ENCODE data around the gene FAM90A26.
"Not testable (repeated sequence)": the region's sequence is repeated elsewhere in the genome, so short reads cannot be mapped to it uniquely, and the experiment has no call there.

DNA sequence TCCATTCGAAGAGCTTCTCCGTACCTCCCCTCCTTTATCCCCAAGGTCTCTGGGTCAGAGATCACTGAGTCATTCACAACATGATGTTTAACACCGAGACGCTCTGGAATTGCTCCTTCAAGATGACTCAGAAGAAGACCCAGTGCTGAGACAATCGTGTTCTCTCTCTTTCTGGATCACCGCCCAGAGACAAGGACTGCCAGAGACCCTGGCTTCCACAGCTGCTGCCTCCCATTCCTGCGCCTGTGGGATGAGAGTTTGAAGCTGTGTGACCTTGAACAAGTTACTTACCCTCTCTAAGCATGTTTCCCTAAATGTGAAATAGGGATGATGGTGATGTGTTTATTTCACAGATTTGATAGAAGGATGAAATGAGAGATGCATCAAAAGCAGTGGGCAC lies 38.8 kb upstream of the FAM90A26 start:
- not testable (repeated sequence) for TF ChIP-seq CTCF (conservative IDR thresholded peaks at IDR 0.05); ZFX (IDR thresholded peaks at IDR 0.05)
